Measurements from ENCODE around the gene DTNB. TPM values are rescaled to one million over a fixed set of nuclear protein-coding genes. Genes with fewer than 3 reads are reported as not detected.

The DTNB gene
- total and polyA plus RNA-seq, 2 donors (not counting 1 experiment from before 2014, with no cell fraction given), result 25.7 to 37.3 TPM

- no peaks in the 10 kb centered on the region for H3K9me3 Mint-ChIP-seq (ENCODE audit: insufficient read depth)
- Histone ChIP-seq H3K36me3 (replicated peaks in 1 of 2; ENCODE audit: control extremely low read depth in 1 of 2, control insufficient read depth in 1 of 2, extremely low read depth in 1 of 2, insufficient read depth in 2 of 2, low read length in 1 of 2) (peaks cover 0 to 2% of the 10 kb centered on the region in 2 experiments), H3K4me3 (ENCODE audit: control extremely low read depth in 1 of 5, extremely low read depth in 1 of 5, insufficient read depth in 1 of 5, low read depth in 2 of 5, low read length in 4 of 5) (no peak overlapping the region), H3K27me3 (replicated peaks in 1 of 4; ENCODE audit: control extremely low read depth in 1 of 4, control insufficient read depth in 3 of 4, insufficient read depth in 4 of 4, low read length in 3 of 4) (peaks cover 0 to 4% (median 1%) of the 10 kb centered on the region in 4 experiments), H3K27ac (ENCODE audit: low read length in 2 of 2) (no peak overlapping the region), H3K79me2 (ENCODE audit: control insufficient read depth, insufficient read depth, low read length) (peaks cover 37% of the 10 kb centered on the region), H3K9me3 (ENCODE audit: control extremely low read depth in 1 of 3, control insufficient read depth in 2 of 3, insufficient read depth in 1 of 3, low read length in 2 of 3) (no peaks in the 10 kb centered on the region), H3K4me1 (ENCODE audit: control insufficient read depth in 2 of 2, insufficient read depth in 2 of 2, low read length in 2 of 2) (peaks cover 16 to 23% of the 10 kb centered on the region in 2 donors), H3K4me2 (replicated peaks; ENCODE audit: low read depth, low read length, poor library complexity, severe bottlenecking) (no peak overlapping the region), H3K9ac (ENCODE audit: low read length) (no peak overlapping the region), H2AFZ (ENCODE audit: insufficient read depth, low read depth, low read length, poor library complexity, severe bottlenecking) (no peak overlapping the region), H4K20me1 (ENCODE audit: control insufficient read depth, insufficient read depth, low read length, poor library complexity, severe bottlenecking) (peaks cover 53% of the 10 kb centered on the region)
- 92% methylated on average over 5 of the region's 8 CpGs for WGBS (ENCODE audit: insufficient coverage)
- DNase-seq (no peak), ATAC-seq (ENCODE audit: low read depth) (no peak)
- intact Hi-C loops (cut with micrococcal nuclease), result no loop called here
- no peaks in the 10 kb centered on the region for H3K27me3 Mint-ChIP-seq
- H3K4me3 Mint-ChIP-seq, result peak overlapping the region; percentile 78
- peak overlapping the region; percentile 64 for H3K27ac Mint-ChIP-seq
- H3K4me1 Mint-ChIP-seq, result peaks cover 42% of the 10 kb centered on the region
- TF ChIP-seq, protein P1, sequence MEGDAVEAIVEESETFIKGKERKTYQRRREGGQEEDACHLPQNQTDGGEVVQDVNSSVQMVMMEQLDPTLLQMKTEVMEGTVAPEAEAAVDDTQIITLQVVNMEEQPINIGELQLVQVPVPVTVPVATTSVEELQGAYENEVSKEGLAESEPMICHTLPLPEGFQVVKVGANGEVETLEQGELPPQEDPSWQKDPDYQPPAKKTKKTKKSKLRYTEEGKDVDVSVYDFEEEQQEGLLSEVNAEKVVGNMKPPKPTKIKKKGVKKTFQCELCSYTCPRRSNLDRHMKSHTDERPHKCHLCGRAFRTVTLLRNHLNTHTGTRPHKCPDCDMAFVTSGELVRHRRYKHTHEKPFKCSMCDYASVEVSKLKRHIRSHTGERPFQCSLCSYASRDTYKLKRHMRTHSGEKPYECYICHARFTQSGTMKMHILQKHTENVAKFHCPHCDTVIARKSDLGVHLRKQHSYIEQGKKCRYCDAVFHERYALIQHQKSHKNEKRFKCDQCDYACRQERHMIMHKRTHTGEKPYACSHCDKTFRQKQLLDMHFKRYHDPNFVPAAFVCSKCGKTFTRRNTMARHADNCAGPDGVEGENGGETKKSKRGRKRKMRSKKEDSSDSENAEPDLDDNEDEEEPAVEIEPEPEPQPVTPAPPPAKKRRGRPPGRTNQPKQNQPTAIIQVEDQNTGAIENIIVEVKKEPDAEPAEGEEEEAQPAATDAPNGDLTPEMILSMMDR (IDR thresholded peaks at IDR 0.05), result no peak
- TF ChIP-seq EZH2 (IDR thresholded peaks at IDR 0.05; ENCODE audit: borderline replicate concordance, insufficient read depth, low read depth, low read length, poor library complexity, severe bottlenecking), result no peak
- ChIA-PET POLR2A (no interaction called here), CTCF (interaction anchor here (1.0 to 1.8 kb wide), 3 partner anchors 23 to 175 kb away, joined by 3 to 7 read pairs (median 3); no protein-coding TSS in a partner anchor)
Measured at GRCh38 chr2:25339211-25339674, 334.1 kb downstream of the DTNB start.

- no peak overlapping the region for H3K4me3 ChIP-seq (ENCODE audit: control extremely low read depth in 1 of 5, extremely low read depth in 1 of 5, insufficient read depth in 1 of 5, low read depth in 2 of 5, low read length in 4 of 5)
- intact Hi-C loops (cut with micrococcal nuclease), result no loop called here
- CTCF ChIA-PET, result interaction anchor here (1.0 to 2.5 kb wide), 2 partner anchors 24 to 38 kb away, joined by 3 to 7 read pairs; no protein-coding TSS in a partner anchor
Measured at GRCh38 chr2:25338401-25338800, 335.0 kb downstream of the DTNB start.

More at GRCh38 chr2:25338401-25338800, 335.0 kb downstream of the DTNB start:
- no peaks in the 10 kb centered on the region for H3K27me3 Mint-ChIP-seq
- Histone ChIP-seq H3K27me3 (replicated peaks in 1 of 4; ENCODE audit: control extremely low read depth in 1 of 4, control insufficient read depth in 3 of 4, insufficient read depth in 4 of 4, low read length in 3 of 4) (peaks cover 0 to 4% (median 1%) of the 10 kb centered on the region in 4 experiments), H4K20me1 (ENCODE audit: control insufficient read depth, insufficient read depth, low read length, poor library complexity, severe bottlenecking) (peaks cover 59% of the 10 kb centered on the region), H3K9ac (ENCODE audit: low read length) (no peak overlapping the region), H3K4me1 (ENCODE audit: control insufficient read depth in 2 of 2, insufficient read depth in 2 of 2, low read length in 2 of 2) (peaks cover 21 to 31% of the 10 kb centered on the region in 2 donors), H3K79me2 (ENCODE audit: control insufficient read depth, insufficient read depth, low read length) (peaks cover 40% of the 10 kb centered on the region), H3K27ac (ENCODE audit: low read length in 2 of 2) (no peak overlapping the region), H3K4me2 (replicated peaks; ENCODE audit: low read depth, low read length, poor library complexity, severe bottlenecking) (no peak overlapping the region), H3K9me3 (ENCODE audit: control extremely low read depth in 1 of 3, control insufficient read depth in 2 of 3, insufficient read depth in 1 of 3, low read length in 2 of 3) (no peaks in the 10 kb centered on the region), H3K36me3 (replicated peaks in 1 of 2; ENCODE audit: control extremely low read depth in 1 of 2, control insufficient read depth in 1 of 2, extremely low read depth in 1 of 2, insufficient read depth in 2 of 2, low read length in 1 of 2) (peaks cover 0 to 2% of the 10 kb centered on the region in 2 experiments), H2AFZ (ENCODE audit: insufficient read depth, low read depth, low read length, poor library complexity, severe bottlenecking) (no peak overlapping the region)
- POLR2A ChIA-PET, result interaction anchor here (0.6 kb wide), 1 partner anchor 16 kb away, joined by 7 read pairs; no protein-coding TSS in a partner anchor
- no peaks in the 10 kb centered on the region for H3K9me3 Mint-ChIP-seq (ENCODE audit: insufficient read depth)
- WGBS (ENCODE audit: insufficient coverage), result 99% methylated on average over 11 of the region's 13 CpGs
- H3K4me3 Mint-ChIP-seq, result peak overlapping the region; percentile 78
- peaks cover 48% of the 10 kb centered on the region for H3K4me1 Mint-ChIP-seq
- peak overlapping the region; percentile 46 for H3K27ac Mint-ChIP-seq
- ATAC-seq (ENCODE audit: low read depth) (no peak), DNase-seq (no peak)
- no peak for TF ChIP-seq EZH2 (IDR thresholded peaks at IDR 0.05; ENCODE audit: borderline replicate concordance, insufficient read depth, low read depth, low read length, poor library complexity, severe bottlenecking)
- TF ChIP-seq, protein P1 (IDR thresholded peaks at IDR 0.05), result no peak

Measured in B cell (primary cell).